Measurements from ENCODE around the gene ATP5PB. TPM values are rescaled to one million over a fixed set of nuclear protein-coding genes. Genes with fewer than 3 reads are reported as not detected.

Gene ATP5PB
- total RNA-seq, 2 donors from 2014 or later, result 92.1 to 99.9 TPM

DNA sequence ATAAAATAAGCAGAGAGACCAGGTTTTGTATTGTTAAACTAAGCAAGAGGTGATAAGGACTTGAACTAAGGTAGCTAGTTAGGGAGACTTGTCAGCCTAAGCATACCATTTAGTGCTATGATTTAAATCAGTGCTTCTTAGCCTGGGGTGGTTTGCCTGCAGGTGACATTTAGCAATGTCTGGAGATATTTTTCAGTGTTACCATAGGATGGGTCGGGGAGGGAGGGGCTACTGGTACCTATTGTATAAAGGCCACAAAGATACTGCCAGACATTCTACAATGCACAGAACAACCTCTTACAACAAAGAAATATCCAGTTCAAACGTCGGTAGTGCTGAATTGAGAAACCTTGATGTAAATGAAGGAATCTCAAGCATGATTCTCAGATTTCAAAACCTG lies 3.3 kb downstream of the ATP5PB start:
- TF ChIP-seq, protein P1, sequence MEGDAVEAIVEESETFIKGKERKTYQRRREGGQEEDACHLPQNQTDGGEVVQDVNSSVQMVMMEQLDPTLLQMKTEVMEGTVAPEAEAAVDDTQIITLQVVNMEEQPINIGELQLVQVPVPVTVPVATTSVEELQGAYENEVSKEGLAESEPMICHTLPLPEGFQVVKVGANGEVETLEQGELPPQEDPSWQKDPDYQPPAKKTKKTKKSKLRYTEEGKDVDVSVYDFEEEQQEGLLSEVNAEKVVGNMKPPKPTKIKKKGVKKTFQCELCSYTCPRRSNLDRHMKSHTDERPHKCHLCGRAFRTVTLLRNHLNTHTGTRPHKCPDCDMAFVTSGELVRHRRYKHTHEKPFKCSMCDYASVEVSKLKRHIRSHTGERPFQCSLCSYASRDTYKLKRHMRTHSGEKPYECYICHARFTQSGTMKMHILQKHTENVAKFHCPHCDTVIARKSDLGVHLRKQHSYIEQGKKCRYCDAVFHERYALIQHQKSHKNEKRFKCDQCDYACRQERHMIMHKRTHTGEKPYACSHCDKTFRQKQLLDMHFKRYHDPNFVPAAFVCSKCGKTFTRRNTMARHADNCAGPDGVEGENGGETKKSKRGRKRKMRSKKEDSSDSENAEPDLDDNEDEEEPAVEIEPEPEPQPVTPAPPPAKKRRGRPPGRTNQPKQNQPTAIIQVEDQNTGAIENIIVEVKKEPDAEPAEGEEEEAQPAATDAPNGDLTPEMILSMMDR (IDR thresholded peaks at IDR 0.05), result no peak
- no peak overlapping the region for H3K4me3 ChIP-seq

DNA sequence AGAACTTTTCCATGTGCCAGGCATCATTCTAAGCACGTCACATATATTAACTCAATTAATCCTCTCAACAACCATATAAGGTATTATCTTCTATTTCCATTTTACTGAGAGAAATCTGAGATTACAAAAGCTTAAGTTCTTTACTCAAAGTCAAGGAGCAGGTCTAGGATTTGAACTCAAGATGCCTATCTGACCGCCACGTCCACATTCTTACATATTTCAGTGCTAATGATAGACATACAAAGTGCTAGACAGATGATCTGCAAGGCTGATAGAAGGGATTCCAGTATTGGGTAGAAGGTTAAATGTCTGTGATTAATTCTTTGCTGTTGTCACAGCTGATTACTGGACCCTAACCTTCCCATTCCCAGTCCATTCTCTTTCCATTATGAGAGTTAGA lies 4.4 kb downstream of the ATP5PB start:
- peaks cover 16% of the 10 kb centered on the region for H3K36me3 ChIP-seq
- H3K4me3 ChIP-seq, result no peak overlapping the region
- peaks cover 24 to 47% of the 10 kb centered on the region in 2 donors for H3K4me1 ChIP-seq (ENCODE audit: control insufficient read depth in 1 of 2, low read depth in 2 of 2)
- H3K27ac ChIP-seq, result no peak overlapping the region
- TF ChIP-seq, protein P1 (IDR thresholded peaks at IDR 0.05), result no peak
- DNase-seq (ENCODE audit: low spot score), result no peak
- ATAC-seq (ENCODE audit: insufficient number of reproducible peaks, low FRiP score, low read depth), result no peak
- H3K9me3 ChIP-seq, result no peaks in the 10 kb centered on the region
- H3K27me3 ChIP-seq (replicated peaks; ENCODE audit: insufficient read depth), result no peaks in the 10 kb centered on the region

More for the DNA sequence above, 3.3 kb downstream of the ATP5PB start:
- no peaks in the 10 kb centered on the region for H3K27me3 ChIP-seq (replicated peaks; ENCODE audit: insufficient read depth)
- peaks cover 8% of the 10 kb centered on the region for H3K36me3 ChIP-seq
- H3K27ac ChIP-seq, result no peak overlapping the region
- no peak for DNase-seq (ENCODE audit: low spot score)
- H3K9me3 ChIP-seq, result no peaks in the 10 kb centered on the region
- no peak for ATAC-seq (ENCODE audit: insufficient number of reproducible peaks, low FRiP score, low read depth)
- peaks cover 24 to 55% of the 10 kb centered on the region in 2 donors for H3K4me1 ChIP-seq (ENCODE audit: control insufficient read depth in 1 of 2, low read depth in 2 of 2)

DNA sequence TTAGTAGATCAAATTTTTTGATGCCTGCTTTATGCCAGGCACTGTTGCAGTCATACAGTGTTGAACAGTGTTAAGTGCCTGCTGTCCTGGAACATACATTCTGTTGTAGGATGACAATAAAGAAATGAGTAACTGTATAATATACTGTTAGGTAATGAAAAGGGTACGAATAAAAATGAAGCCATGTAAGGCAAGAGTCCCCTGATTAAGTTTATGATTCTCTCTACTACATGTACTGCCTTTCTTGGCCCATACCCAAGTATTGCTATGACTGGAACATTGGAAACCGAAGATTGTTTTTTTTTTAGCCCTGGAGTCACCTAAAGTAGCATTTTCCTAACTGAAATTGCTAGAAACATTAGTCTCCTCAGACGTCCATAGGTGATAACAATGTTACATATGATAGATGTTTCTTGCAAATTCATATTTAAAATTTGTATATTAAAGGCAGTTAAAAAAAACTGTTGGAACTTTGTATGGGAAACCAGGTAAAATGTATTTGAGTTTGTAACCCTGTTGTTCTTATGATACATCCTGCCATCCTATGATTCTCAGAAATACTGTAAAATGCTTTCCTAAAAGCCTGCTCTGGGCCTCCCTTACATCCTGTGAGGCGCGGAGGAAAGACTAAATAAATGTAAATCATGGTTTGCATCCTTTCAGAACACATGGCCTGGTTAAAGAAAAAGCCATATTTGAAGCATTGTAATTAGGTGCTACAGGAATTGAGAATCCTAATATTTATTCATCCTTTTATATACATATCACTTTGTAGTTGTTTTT lies 5.8 kb downstream of the ATP5PB start:
- Histone ChIP-seq H3K9me3 (no peaks in the 10 kb centered on the region), H3K27ac (no peak overlapping the region), H3K36me3 (peaks cover 23% of the 10 kb centered on the region), H3K4me1 (ENCODE audit: control insufficient read depth in 1 of 2, low read depth in 2 of 2) (peaks cover 22 to 44% of the 10 kb centered on the region in 2 donors), H3K4me3 (no peak overlapping the region), H3K27me3 (replicated peaks; ENCODE audit: insufficient read depth) (no peaks in the 10 kb centered on the region)
- ATAC-seq (ENCODE audit: insufficient number of reproducible peaks, low FRiP score, low read depth), result no peak
- DNase-seq (ENCODE audit: low spot score), result no peak
- TF ChIP-seq, protein P1 (IDR thresholded peaks at IDR 0.05), result no peak

DNA sequence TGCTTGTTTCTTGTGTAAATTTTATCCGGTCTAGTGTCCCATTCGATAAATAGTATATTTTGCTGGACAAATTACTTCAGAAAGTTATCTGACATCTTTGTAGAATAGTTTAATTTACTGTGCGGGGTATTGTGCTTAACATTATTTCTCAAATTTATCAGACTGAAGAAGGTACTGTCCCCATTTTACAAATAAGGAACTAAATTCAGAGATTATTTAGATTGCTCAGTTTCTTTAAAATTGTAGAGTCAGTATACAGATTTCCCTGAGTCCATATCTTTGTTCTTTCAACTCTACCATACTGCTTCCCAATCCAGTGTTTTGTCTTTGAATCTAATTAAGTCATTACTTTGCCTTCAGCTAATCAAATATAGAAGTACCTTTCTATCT lies 6.4 kb downstream of the ATP5PB start:
- Histone ChIP-seq H3K4me1 (ENCODE audit: control insufficient read depth in 1 of 2, low read depth in 2 of 2) (peaks cover 16 to 39% of the 10 kb centered on the region in 2 donors), H3K27ac (no peak overlapping the region), H3K36me3 (peaks cover 25% of the 10 kb centered on the region), H3K4me3 (no peak overlapping the region), H3K9me3 (no peaks in the 10 kb centered on the region), H3K27me3 (replicated peaks; ENCODE audit: insufficient read depth) (no peaks in the 10 kb centered on the region)
- DNase-seq (ENCODE audit: low spot score), result no peak
- TF ChIP-seq, protein P1 (IDR thresholded peaks at IDR 0.05), result no peak
- ATAC-seq (ENCODE audit: insufficient number of reproducible peaks, low FRiP score, low read depth), result no peak

DNA sequence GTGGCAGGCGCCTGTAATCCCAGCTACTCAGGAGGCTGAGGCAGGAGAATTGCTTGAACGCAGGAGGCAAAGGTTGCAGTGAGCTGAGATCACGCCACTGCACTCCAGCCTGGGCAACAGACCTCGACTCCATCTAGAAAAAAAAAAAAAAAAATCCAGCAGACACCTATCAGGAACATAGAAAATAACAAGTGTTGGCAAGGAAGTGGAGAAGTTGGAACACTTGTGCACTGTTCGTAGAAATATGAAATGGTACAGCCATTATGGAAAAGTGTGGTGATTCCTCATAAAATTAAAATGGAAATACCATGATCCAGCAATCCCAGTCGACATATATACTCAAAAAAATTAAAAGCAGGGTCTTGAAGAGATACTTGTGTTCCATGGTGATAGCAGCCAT lies 12.5 kb downstream of the ATP5PB start:
- no peaks in the 10 kb centered on the region for H3K4me1 ChIP-seq (ENCODE audit: control insufficient read depth in 1 of 2, low read depth in 2 of 2)
- no peaks in the 10 kb centered on the region for H3K9me3 ChIP-seq
- no peak overlapping the region for H3K4me3 ChIP-seq
- no peak overlapping the region for H3K27ac ChIP-seq
- DNase-seq (ENCODE audit: low spot score) (no peak), ATAC-seq (ENCODE audit: insufficient number of reproducible peaks, low FRiP score, low read depth) (no peak)
- TF ChIP-seq, protein P1 (IDR thresholded peaks at IDR 0.05), result no peak
- no peaks in the 10 kb centered on the region for H3K27me3 ChIP-seq (replicated peaks; ENCODE audit: insufficient read depth)
- peaks cover 31% of the 10 kb centered on the region for H3K36me3 ChIP-seq
